HEK293T (cell line): Measurements from ENCODE around the gene SGSH.

ENCODE experiments used
- CTCF ChIA-PET: fragments of 350-600 bp; formaldehyde crosslinking; extraction: SDS; loops from one replicate; lab custom pipeline; 2021; ENCODE audit warnings: antibody characterized with exemption, inconsistent platforms; lab: Yijun Ruan, JAX
- POLR2A ChIA-PET: fragments of 350-600 bp; formaldehyde crosslinking; extraction: SDS; loops from one replicate; lab custom pipeline; 2020; ENCODE audit warnings: antibody characterized with exemption, inconsistent platforms; lab: Yijun Ruan, JAX
- DNase-seq: peaks from one replicate; pipeline ENCODE4 v3.0.0; 2012; ENCODE audit warnings: mixed read lengths; ENCODE audit errors: extremely low spot score
- ARNT ChIP-seq: fragments of 450-650 bp; IDR thresholded peaks from 2 replicates; pipeline ENCODE4 v1.6.1; 2017; ENCODE audit warnings: mild to moderate bottlenecking
- BHLHE40 ChIP-seq: fragments of 450-650 bp; IDR thresholded peaks from 2 replicates; pipeline ENCODE4 v1.6.1; 2016; ENCODE audit warnings: mild to moderate bottlenecking, moderate library complexity, borderline replicate concordance
- CTBP1 ChIP-seq: fragments of 450-650 bp; IDR thresholded peaks from 2 replicates; pipeline ENCODE4 v1.6.1; 2016; ENCODE audit warnings: borderline replicate concordance
- ELF4 ChIP-seq: fragments of 450-650 bp; IDR thresholded peaks from 2 replicates; pipeline ENCODE4 v1.6.1; 2017; ENCODE audit warnings: antibody characterized with exemption
- FOXA1 ChIP-seq: fragments of 450-650 bp; IDR thresholded peaks from 2 replicates; pipeline ENCODE4 v1.6.1; 2016; ENCODE audit warnings: mild to moderate bottlenecking
- FOXM1 ChIP-seq: fragments of 450-650 bp; IDR thresholded peaks from 2 replicates; pipeline ENCODE4 v1.6.1; 2017; ENCODE audit warnings: mild to moderate bottlenecking, borderline replicate concordance
- L3MBTL2 ChIP-seq: fragments of 450-650 bp; conservative IDR thresholded peaks from 2 replicates; pipeline ENCODE4 v1.6.1; 2016; ENCODE audit warnings: mild to moderate bottlenecking
- LEF1 ChIP-seq: fragments of 450-650 bp; IDR thresholded peaks from 2 replicates; pipeline ENCODE4 v1.6.1; 2017; ENCODE audit warnings: mild to moderate bottlenecking, borderline replicate concordance
- NFRKB ChIP-seq: fragments of 450-650 bp; IDR thresholded peaks from 2 replicates; pipeline ENCODE4 v1.6.1; 2016; ENCODE audit warnings: mild to moderate bottlenecking, moderate library complexity
- PKNOX1 ChIP-seq: fragments of 450-650 bp; IDR thresholded peaks from 2 replicates; pipeline ENCODE4 v1.6.1; 2016
- SP1 ChIP-seq: fragments of 450-650 bp; IDR thresholded peaks from 2 replicates; pipeline ENCODE4 v1.6.1; 2017
- SUZ12 ChIP-seq: fragments of 450-650 bp; IDR thresholded peaks from 2 replicates; pipeline ENCODE4 v1.6.1; 2016; ENCODE audit warnings: mild to moderate bottlenecking
- TARDBP ChIP-seq: fragments of 450-650 bp; IDR thresholded peaks from 2 replicates; pipeline ENCODE4 v1.6.1; 2016
- ZNF384 ChIP-seq: fragments of 450-650 bp; IDR thresholded peaks from 2 replicates; pipeline ENCODE4 v1.6.1; 2016

SGSH gene

GRCh38 chr17:80265205-80266068 is 45.3 kb upstream of the SGSH start:
- POLR2A ChIA-PET = no interaction called here
- DNase-seq = no peak
- TF ChIP-seq ZNF384 = no peak
- TF ChIP-seq BHLHE40 = no peak
- no peak for TF ChIP-seq TARDBP
- no peak for TF ChIP-seq PKNOX1
- TF ChIP-seq LEF1 = no peak
- TF ChIP-seq SP1 = no peak
- TF ChIP-seq L3MBTL2 = no peak
- CTCF ChIA-PET = no interaction called here

DNA sequence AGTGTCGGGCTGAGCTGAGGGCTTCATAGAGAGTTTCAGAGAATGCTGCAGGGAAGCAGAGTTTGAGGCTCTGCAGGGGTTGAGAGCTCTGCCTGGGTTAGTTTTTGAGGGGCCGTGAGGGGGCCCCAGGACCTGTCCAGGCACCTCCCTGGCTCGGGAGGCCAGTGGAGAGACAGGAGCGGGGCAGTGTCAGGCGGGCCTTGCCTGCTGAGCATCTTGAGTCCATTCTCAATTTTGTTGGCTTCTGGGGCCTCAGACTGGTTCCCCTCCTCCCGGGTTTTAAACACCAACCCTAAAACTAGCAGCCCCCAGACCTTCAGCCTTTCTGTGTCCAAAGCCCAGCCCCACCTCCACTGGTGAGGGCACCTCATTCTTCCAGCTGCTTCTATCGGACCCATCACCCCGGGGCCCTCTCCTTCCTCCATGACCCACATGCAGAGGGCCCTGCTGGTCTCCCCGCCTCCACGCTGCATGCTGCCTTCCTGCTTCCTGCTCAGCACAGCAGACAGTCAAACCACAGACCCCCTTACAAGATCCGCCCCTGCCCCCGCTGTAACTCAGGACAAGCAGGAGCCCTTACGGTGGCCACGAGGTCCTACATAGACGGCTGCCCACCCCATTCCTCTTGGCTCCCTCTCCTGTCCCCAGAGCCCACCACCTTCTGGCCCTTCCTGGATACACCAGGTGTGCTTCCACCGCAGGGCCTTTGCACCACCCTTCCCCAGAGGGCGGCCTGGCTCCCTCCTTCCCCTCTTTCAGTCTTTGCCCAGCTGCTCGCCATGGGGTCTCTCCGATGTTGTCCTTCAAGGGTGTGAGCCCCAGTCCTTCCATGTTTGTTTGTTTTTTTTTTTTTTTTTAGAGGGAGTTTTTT is 44.3 kb upstream of the SGSH start:
- CTCF ChIA-PET = no interaction called here
- no peak for DNase-seq
- TF ChIP-seq BHLHE40 (no peak), SUZ12 (no peak), FOXA1 (no peak), CTBP1 (no peak), NFRKB (no peak), ZNF384 (no peak), SP1 (no peak), PKNOX1 (no peak), ARNT (no peak)
- POLR2A ChIA-PET = interaction anchor here (1.2 kb wide), 1 partner anchor 19 kb away, joined by 4 read pairs; no protein-coding TSS in a partner anchor

- POLR2A ChIA-PET = interaction anchor here (0.5 to 1.2 kb wide), 2 partner anchors 20 to 46 kb away, joined by 3 to 4 read pairs; no protein-coding TSS in a partner anchor
- CTCF ChIA-PET = no interaction called here
- TF ChIP-seq L3MBTL2 (no peak), BHLHE40 (no peak), ELF4 (no peak), ARNT (no peak), LEF1 (no peak), PKNOX1 (no peak), CTBP1 (no peak)
- DNase-seq = no peak
Observed at GRCh38 chr17:80263253-80264204, 43.4 kb upstream of the SGSH start.

GRCh38 chr17:80262775-80263244 is 42.7 kb upstream of the SGSH start:
- ChIA-PET POLR2A (interaction anchor here (1.6 kb wide), 1 partner anchor 8 kb away, joined by 4 read pairs; no protein-coding TSS in a partner anchor), CTCF (no interaction called here)
- no peak for TF ChIP-seq FOXM1
- TF ChIP-seq L3MBTL2 = no peak
- no peak for TF ChIP-seq NFRKB
- no peak for DNase-seq

- DNase-seq = no peak
- CTCF ChIA-PET = no interaction called here
- POLR2A ChIA-PET = interaction anchor here (1.1 to 1.6 kb wide), 2 partner anchors 9 to 35 kb away, joined by 3 to 4 read pairs; no protein-coding TSS in a partner anchor
- no peak for TF ChIP-seq FOXM1
- TF ChIP-seq PKNOX1 = peak; percentile 74
- TF ChIP-seq FOXA1 = no peak
- no peak for TF ChIP-seq SP1
Observed at GRCh38 chr17:80262291-80262690, 42.2 kb upstream of the SGSH start.
